ENCODE results near the gene EXOSC1. TPM values are rescaled to one million over a fixed set of nuclear protein-coding genes. Genes with fewer than 3 reads are reported as not detected.

Gene EXOSC1
- total RNA-seq, 1 donor from 2014 or later, result 40.3 TPM

- no peaks in the 10 kb centered on the region for H3K9me3 Mint-ChIP-seq
- H3K27ac Mint-ChIP-seq (ENCODE audit: unreplicated experiment), result no peak overlapping the region
- H3K4me3 Mint-ChIP-seq, result no peak overlapping the region
- TF ChIP-seq, protein P1, sequence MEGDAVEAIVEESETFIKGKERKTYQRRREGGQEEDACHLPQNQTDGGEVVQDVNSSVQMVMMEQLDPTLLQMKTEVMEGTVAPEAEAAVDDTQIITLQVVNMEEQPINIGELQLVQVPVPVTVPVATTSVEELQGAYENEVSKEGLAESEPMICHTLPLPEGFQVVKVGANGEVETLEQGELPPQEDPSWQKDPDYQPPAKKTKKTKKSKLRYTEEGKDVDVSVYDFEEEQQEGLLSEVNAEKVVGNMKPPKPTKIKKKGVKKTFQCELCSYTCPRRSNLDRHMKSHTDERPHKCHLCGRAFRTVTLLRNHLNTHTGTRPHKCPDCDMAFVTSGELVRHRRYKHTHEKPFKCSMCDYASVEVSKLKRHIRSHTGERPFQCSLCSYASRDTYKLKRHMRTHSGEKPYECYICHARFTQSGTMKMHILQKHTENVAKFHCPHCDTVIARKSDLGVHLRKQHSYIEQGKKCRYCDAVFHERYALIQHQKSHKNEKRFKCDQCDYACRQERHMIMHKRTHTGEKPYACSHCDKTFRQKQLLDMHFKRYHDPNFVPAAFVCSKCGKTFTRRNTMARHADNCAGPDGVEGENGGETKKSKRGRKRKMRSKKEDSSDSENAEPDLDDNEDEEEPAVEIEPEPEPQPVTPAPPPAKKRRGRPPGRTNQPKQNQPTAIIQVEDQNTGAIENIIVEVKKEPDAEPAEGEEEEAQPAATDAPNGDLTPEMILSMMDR (conservative IDR thresholded peaks at IDR 0.05), result no peak
- DNase-seq (ENCODE audit: low read depth, low spot score), result no peak
- H3K36me3 Mint-ChIP-seq (ENCODE audit: low read depth), result peaks cover 23% of the 10 kb centered on the region
- H3K27me3 Mint-ChIP-seq (ENCODE audit: low read depth), result no peaks in the 10 kb centered on the region
- no peaks in the 10 kb centered on the region for H3K4me1 Mint-ChIP-seq
Observed at GRCh38 chr10:97456686-97457065, 10.9 kb upstream of the EXOSC1 start.

GRCh38 chr10:97456034-97456685 is 10.4 kb upstream of the EXOSC1 start:
- DNase-seq (ENCODE audit: low read depth, low spot score), result no peak
- Mint-ChIP-seq H3K4me3 (no peak overlapping the region), H3K27ac (ENCODE audit: unreplicated experiment) (no peak overlapping the region), H3K4me1 (no peaks in the 10 kb centered on the region), H3K27me3 (ENCODE audit: low read depth) (no peaks in the 10 kb centered on the region), H3K9me3 (no peaks in the 10 kb centered on the region), H3K36me3 (ENCODE audit: low read depth) (peaks cover 23% of the 10 kb centered on the region)
- TF ChIP-seq, protein P1 (conservative IDR thresholded peaks at IDR 0.05), result no peak

- Mint-ChIP-seq H3K27me3 (ENCODE audit: low read depth) (no peaks in the 10 kb centered on the region), H3K4me1 (peaks cover 10% of the 10 kb centered on the region), H3K27ac (ENCODE audit: unreplicated experiment) (no peak overlapping the region), H3K36me3 (ENCODE audit: low read depth) (peaks cover 33% of the 10 kb centered on the region), H3K9me3 (no peaks in the 10 kb centered on the region), H3K4me3 (peak overlapping the region; percentile 59)
- DNase-seq (ENCODE audit: low read depth, low spot score), result no peak
- TF ChIP-seq, protein P1 (conservative IDR thresholded peaks at IDR 0.05), result no peak
Observed at GRCh38 chr10:97454330-97455036, 8.7 kb upstream of the EXOSC1 start.

DNA sequence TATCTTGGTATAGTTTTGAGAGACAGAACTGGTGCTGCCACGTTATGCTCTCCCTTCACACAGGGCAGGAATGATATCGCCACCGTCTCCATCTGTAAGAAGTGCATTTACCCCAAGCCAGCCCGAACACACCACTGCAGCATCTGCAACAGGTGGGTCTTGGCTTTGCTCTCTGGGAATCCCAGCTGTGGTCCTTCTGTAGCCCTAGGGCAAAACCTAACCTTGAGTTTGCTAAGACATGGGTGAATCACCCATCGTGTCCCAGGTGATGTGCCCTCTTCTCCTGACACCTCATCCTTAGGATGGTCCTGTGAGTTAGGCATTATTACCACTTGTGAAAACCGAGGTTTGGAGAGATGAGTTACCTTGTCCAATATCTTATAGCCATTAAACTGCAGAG is 6.5 kb upstream of the EXOSC1 start:
- Mint-ChIP-seq H3K27ac (ENCODE audit: unreplicated experiment) (no peak overlapping the region), H3K9me3 (no peaks in the 10 kb centered on the region), H3K27me3 (ENCODE audit: low read depth) (no peaks in the 10 kb centered on the region), H3K36me3 (ENCODE audit: low read depth) (peaks cover 22% of the 10 kb centered on the region), H3K4me3 (peak overlapping the region; percentile 10), H3K4me1 (peaks cover 23% of the 10 kb centered on the region)
- DNase-seq (ENCODE audit: low read depth, low spot score), result no peak
- TF ChIP-seq, protein P1 (conservative IDR thresholded peaks at IDR 0.05), result no peak

DNA sequence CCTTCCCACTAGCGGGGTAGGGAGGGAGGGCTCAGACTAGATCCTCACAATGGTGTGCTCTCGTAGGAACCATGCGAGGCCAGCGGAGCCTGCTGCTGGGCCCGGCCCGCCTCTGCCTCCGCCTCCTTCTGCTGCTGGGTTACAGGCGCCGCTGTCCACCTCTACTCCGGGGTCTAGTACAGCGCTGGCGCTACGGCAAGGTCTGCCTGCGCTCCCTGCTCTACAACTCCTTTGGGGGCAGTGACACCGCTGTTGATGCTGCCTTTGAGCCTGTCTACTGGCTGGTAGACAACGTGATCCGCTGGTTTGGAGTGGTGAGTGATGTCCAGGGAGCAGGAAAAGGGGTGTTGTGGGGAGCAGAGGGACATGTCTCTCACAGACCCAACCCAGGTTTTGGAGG is 5.8 kb upstream of the EXOSC1 start:
- Mint-ChIP-seq H3K27ac (ENCODE audit: unreplicated experiment) (no peak overlapping the region), H3K9me3 (no peaks in the 10 kb centered on the region), H3K27me3 (ENCODE audit: low read depth) (no peaks in the 10 kb centered on the region), H3K4me3 (peak overlapping the region; percentile 10), H3K36me3 (ENCODE audit: low read depth) (peaks cover 22% of the 10 kb centered on the region), H3K4me1 (peaks cover 31% of the 10 kb centered on the region)
- TF ChIP-seq, protein P1 (conservative IDR thresholded peaks at IDR 0.05), result no peak
- DNase-seq (ENCODE audit: low read depth, low spot score), result no peak
